Uterus (tissue), 4 donors: ENCODE measurements around the gene ABLIM2. TPM values are rescaled to one million over a fixed set of nuclear protein-coding genes. Genes with fewer than 3 reads are reported as not detected.
"Not testable (repeated sequence)": the region's sequence is repeated elsewhere in the genome, so short reads cannot be mapped to it uniquely, and the experiment has no call there.

Experiments used
- DNase-seq, 2 donors: peaks; one replicate each; pipeline ENCODE4 v3.0.0-alpha.2; 2019 to 2020
- H3K27ac ChIP-seq, 2 donors: fragments of 200-600 bp; sonication (generic); 1 replicate in 1 of 2; 2 replicates in 1 of 2; pipeline ENCODE4 v1.5.1; 2016 to 2018
- H3K27me3 ChIP-seq, 2 donors: fragments of 200-600 bp; sonication (generic); one replicate each; pipeline ENCODE4 v1.5.1; 2018 to 2019; ENCODE audit warnings: control low read depth in 1 of 2
- H3K36me3 ChIP-seq, 2 donors: fragments of 200-600 bp; sonication (generic); one replicate each; pipeline ENCODE4 v1.5.1; 2019; ENCODE audit warnings: control low read depth in 1 of 2
- H3K4me1 ChIP-seq, 2 donors: fragments of 200-600 bp; sonication (generic); one replicate each; pipeline ENCODE4 v1.5.1; 2018 to 2019; ENCODE audit warnings: control low read depth in 1 of 2
- H3K4me3 ChIP-seq, 2 donors: fragments of 200-600 bp; sonication (generic); 1 replicate in 1 of 2; 2 replicates in 1 of 2; pipeline ENCODE4 v1.5.1; 2018 to 2019; ENCODE audit warnings: mild to moderate bottlenecking in 1 of 2
- H3K9me3 ChIP-seq, 2 donors: fragments of 200-600 bp; sonication (generic); one replicate each; pipeline ENCODE4 v1.5.1; 2019; ENCODE audit warnings: control low read depth in 1 of 2
- POLR2A ChIP-seq, 2 donors: fragments of 450-650 bp; IDR thresholded peaks; one replicate each; pipeline ENCODE4 v1.6.1; 2016; ENCODE audit warnings: antibody characterized with exemption in 2 of 2, mild to moderate bottlenecking in 1 of 2, moderate library complexity in 1 of 2
- intact Hi-C: fragments of 100-400 bp; cut with DNase I; formaldehyde crosslinking; loops from one replicate; pipeline ENCODE4 v1.15.1; 2023; ENCODE audit warnings: low total_unique reads
- total RNA-seq, 4 donors: library from RNA; depleted of rRNA in 3 of 4; stranded (reverse); fragments of >200 nt in 3 of 4; gene quantifications; one replicate each; pipeline versions ENCODE4 v1.1.0 to v1.2.4, GENCODE V29; 2014 to 2023
- TF ChIP-seq, protein P1 (sequence below), 4 experiments: fragments of 200-600 bp in 2 of 4; fragments of 450-650 bp in 2 of 4; sonication (generic) in 2 of 4; IDR thresholded peaks; one replicate each; pipeline ENCODE4 v1.5.1; 2016 to 2019; ENCODE audit warnings: antibody characterized with exemption in 4 of 4, mild to moderate bottlenecking in 2 of 4, moderate library complexity in 1 of 4
- donor health status: DM: yes; HTN: yes; CAD: no.

ABLIM2 gene
- total RNA-seq, 4 donors from 2014 or later: 0.77 to 6.0 (median 1.5) TPM

DNA sequence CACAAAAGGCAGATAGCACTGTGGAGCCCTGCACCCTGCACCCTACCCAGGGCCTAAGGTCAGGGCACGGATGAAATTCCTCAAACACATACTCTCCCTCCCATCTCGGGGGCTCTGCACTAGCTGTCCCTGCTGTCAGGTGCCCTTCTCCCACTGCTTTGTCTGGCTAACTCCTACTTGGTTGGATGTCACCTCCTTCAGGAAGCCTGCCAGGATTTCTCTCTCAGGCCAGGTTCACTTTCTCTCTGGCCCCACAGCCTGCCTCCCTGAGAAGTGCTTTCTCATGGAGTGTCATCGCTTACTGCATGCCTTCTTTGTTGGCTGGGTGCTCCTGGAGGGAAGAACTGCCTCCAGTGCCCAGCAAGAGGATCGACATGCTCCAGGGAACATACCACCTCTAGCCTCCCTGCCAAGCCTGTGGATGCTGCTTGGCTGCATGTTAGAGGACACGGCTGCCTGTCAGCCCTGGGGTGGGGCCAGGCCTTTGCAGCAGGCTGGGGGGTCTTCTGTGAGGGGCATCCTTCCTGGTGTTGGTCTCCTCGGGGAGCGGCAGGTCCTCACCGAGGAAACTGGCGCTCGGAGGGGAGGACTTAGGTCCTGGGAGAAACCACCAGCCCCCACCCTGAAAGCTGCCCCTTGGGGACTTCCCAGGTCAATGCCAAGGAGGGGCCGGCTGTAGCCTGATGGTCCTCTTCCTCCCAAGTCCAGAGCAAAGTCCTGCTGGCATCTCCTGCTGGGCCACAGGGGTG, 15.0 kb downstream of the ABLIM2 start:
- Histone ChIP-seq H3K27ac (no peak overlapping the region), H3K4me1 (peaks cover 0 to 5% of the 10 kb centered on the region in 2 donors), H3K27me3 (no peaks in the 10 kb centered on the region), H3K36me3 (no peaks in the 10 kb centered on the region), H3K4me3 (no peak overlapping the region), H3K9me3 (no peaks in the 10 kb centered on the region)
- no peak for TF ChIP-seq POLR2A (IDR thresholded peaks at IDR 0.05)
- intact Hi-C loops: no loop called here
- no peak for DNase-seq

DNA sequence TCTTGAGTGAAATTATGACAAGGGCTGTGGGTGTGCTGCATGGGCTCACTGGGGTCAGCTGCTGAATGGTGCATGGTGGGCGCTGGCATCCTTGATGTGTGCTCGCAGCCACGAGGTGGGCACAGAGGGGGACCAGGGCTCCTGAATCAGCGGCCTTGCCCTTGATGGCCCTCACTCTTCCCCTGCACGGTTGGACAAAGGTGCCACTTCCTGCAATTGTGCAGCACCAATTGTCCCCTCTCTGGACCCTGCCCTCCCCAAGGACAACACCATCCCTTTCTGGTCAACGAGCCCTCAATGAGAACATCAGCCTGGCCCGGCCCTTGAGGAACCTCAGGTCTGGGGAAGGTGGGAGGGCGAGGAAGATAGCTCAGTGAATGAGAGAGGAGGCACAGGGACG, 16.1 kb downstream of the ABLIM2 start:
- Histone ChIP-seq H3K4me1 (peaks cover 0 to 5% of the 10 kb centered on the region in 2 donors), H3K27me3 (no peaks in the 10 kb centered on the region), H3K9me3 (no peaks in the 10 kb centered on the region), H3K36me3 (no peaks in the 10 kb centered on the region), H3K27ac (no peak overlapping the region), H3K4me3 (no peak overlapping the region)
- TF ChIP-seq POLR2A (IDR thresholded peaks at IDR 0.05): no peak
- TF ChIP-seq, protein P1, sequence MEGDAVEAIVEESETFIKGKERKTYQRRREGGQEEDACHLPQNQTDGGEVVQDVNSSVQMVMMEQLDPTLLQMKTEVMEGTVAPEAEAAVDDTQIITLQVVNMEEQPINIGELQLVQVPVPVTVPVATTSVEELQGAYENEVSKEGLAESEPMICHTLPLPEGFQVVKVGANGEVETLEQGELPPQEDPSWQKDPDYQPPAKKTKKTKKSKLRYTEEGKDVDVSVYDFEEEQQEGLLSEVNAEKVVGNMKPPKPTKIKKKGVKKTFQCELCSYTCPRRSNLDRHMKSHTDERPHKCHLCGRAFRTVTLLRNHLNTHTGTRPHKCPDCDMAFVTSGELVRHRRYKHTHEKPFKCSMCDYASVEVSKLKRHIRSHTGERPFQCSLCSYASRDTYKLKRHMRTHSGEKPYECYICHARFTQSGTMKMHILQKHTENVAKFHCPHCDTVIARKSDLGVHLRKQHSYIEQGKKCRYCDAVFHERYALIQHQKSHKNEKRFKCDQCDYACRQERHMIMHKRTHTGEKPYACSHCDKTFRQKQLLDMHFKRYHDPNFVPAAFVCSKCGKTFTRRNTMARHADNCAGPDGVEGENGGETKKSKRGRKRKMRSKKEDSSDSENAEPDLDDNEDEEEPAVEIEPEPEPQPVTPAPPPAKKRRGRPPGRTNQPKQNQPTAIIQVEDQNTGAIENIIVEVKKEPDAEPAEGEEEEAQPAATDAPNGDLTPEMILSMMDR (IDR thresholded peaks at IDR 0.05): no peak
- no peak for DNase-seq
- intact Hi-C loops: no loop called here

DNA sequence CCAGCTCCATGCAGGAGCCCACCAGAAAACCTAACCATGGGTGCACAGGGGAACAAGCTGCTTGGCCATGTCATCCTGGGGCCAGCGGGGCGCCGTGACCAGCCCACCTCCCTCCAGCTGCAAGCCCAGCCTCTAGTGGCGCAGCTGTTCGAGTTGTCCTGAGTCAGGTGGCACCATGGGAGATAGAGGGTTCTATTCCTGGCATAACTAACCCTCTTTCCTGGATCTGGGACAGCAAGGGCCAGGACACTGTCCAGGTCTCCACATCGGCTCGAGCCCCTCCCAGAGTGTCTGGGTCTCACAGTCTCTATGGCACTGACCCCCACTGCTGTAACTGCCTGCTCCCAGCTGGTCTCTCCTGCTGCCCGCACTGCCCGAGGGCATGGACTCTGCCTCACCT, 16.7 kb downstream of the ABLIM2 start:
- Histone ChIP-seq H3K36me3 (no peaks in the 10 kb centered on the region), H3K9me3 (no peaks in the 10 kb centered on the region), H3K4me3 (no peak overlapping the region), H3K27ac (no peak overlapping the region), H3K4me1 (peaks cover 0 to 5% of the 10 kb centered on the region in 2 donors), H3K27me3 (no peaks in the 10 kb centered on the region)
- TF ChIP-seq, protein P1 (IDR thresholded peaks at IDR 0.05): no peak
- no peak for TF ChIP-seq POLR2A (IDR thresholded peaks at IDR 0.05)
- DNase-seq: no peak
- intact Hi-C loops: no loop called here

DNA sequence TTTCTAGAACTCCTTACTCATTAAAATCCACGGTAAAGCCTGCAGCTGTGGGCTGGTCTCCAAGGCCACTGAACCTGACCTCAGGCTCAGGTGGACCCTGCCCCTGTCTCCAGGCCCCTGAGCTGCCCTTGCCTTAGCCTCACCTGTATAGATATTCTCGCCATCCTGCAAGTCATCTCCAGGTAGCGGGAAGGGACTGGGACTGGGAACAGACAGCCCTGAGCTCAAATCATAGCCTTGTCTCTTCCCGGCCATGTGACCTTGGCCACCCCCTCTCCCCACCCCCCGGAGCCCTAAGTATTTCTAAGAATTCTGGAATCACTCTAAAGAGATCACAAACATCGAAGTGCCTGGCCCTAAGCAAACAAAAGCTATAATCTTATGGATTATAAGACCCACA, 17.7 kb downstream of the ABLIM2 start:
- H3K4me1 ChIP-seq: peaks cover 0 to 5% of the 10 kb centered on the region in 2 donors
- H3K27me3 ChIP-seq: no peaks in the 10 kb centered on the region
- H3K36me3 ChIP-seq: no peaks in the 10 kb centered on the region
- no peak for TF ChIP-seq POLR2A (IDR thresholded peaks at IDR 0.05)
- TF ChIP-seq, protein P1 (IDR thresholded peaks at IDR 0.05): no peak
- intact Hi-C loops: no loop called here
- no peak overlapping the region for H3K4me3 ChIP-seq
- no peaks in the 10 kb centered on the region for H3K9me3 ChIP-seq
- H3K27ac ChIP-seq: no peak overlapping the region
- no peak for DNase-seq

DNA sequence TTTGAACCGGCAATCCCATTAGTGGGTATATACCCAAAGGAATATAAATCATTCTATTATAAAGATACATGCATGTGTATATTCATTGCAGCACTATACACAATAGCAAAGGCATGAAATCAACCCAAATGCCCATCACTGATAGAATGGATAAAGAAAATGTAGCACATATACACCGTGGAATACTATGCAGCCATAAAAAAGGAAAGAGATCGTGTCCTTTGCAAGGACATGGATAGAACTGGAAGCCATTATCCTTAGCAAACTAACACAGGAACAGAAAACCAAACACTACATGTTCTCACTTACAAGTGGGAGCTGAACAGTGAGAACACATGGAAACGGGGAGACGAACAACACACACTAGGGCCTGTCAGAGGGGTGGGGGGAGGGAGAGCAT, 18.9 kb downstream of the ABLIM2 start:
- H3K27ac ChIP-seq, H3K27me3 ChIP-seq, intact Hi-C loops, H3K4me1 ChIP-seq, H3K9me3 ChIP-seq, DNase-seq, H3K4me3 ChIP-seq, H3K36me3 ChIP-seq: not testable (repeated sequence)

DNA sequence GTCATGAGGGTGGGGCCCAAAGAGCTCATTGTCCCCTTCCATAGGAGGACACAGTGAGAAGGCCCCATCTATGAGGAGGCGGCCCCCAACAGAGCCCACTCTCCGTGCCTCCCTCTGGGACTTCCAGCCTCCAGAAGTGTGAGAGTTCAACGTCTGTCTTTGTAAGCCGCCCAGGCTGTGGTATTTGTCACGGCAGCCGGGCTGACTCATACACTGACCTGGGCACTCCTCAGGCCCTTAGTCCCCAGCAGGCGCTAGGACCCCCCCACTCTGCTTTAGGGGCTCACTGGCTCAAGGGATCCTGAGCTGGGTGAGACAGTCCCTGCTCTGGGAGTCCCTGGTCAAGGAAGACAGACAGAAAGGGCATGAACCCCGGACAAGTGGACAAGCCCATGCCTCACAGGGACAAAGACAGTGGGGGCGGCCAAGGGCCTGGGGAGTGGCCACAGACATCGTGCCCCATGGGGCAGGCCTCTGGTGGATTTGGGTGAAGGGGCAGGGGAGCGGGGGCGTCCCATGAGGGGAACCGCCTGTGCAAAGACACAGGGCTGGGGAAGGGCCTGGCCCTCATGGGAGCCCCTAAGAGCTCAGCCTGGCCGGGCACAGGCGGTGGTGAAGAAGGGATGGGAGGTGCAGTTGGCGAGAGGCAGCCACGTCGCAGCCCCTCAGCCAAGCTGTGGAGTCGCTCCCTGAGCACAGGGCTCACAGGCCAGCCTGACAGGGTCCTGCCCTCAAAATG, 21.5 kb downstream of the ABLIM2 start:
- no peaks in the 10 kb centered on the region for H3K9me3 ChIP-seq
- intact Hi-C loops: no loop called here
- no peaks in the 10 kb centered on the region for H3K4me1 ChIP-seq
- no peak overlapping the region for H3K4me3 ChIP-seq
- H3K27me3 ChIP-seq: no peaks in the 10 kb centered on the region
- TF ChIP-seq POLR2A (IDR thresholded peaks at IDR 0.05): no peak
- TF ChIP-seq, protein P1 (IDR thresholded peaks at IDR 0.05): no peak
- no peak overlapping the region for H3K27ac ChIP-seq
- no peak for DNase-seq
- no peaks in the 10 kb centered on the region for H3K36me3 ChIP-seq
